ENCODE data around the gene GABRB2.
"Not testable (repeated sequence)": the region's sequence is repeated elsewhere in the genome, so short reads cannot be mapped to it uniquely, and the experiment has no call there.

Gene GABRB2

GRCh38 chr5:161546470-161547301, at the start of gene GABRB2:
Gene GABRB2 (minus strand): TSS chr5:161546725. CDS start chr5:161546643, 82 bp downstream.
- no peak for DNase-seq (ENCODE audit: low read depth)

GRCh38 chr5:161585798-161586197, 39.3 kb upstream of the GABRB2 start:
- no peak for DNase-seq (ENCODE audit: low read depth)

GRCh38 chr5:161580621-161581020, 34.1 kb upstream of the GABRB2 start:
- no peak for DNase-seq (ENCODE audit: low read depth)

GRCh38 chr5:161572914-161573313, 26.4 kb upstream of the GABRB2 start:
- no peak for DNase-seq (ENCODE audit: low read depth)

GRCh38 chr5:161566081-161566480, 19.6 kb upstream of the GABRB2 start:
- DNase-seq (ENCODE audit: low read depth): no peak

GRCh38 chr5:161562446-161562845, 15.9 kb upstream of the GABRB2 start:
- no peak for DNase-seq (ENCODE audit: low read depth)

- no peak for DNase-seq (ENCODE audit: low read depth)
Measured at GRCh38 chr5:161549106-161549505, 2.6 kb upstream of the GABRB2 start.

GRCh38 chr5:161548487-161549094, 2.1 kb upstream of the GABRB2 start:
- DNase-seq (ENCODE audit: low read depth): no peak

GRCh38 chr5:161547738-161548486, 1.4 kb upstream of the GABRB2 start:
- no peak for DNase-seq (ENCODE audit: low read depth)

- DNase-seq (ENCODE audit: low read depth): no peak
Measured at GRCh38 chr5:161547406-161547737, 847 bp upstream of the GABRB2 start.

- no peak for DNase-seq (ENCODE audit: low read depth)
Measured at GRCh38 chr5:161546095-161546469, 443 bp downstream of the GABRB2 start.

GRCh38 chr5:161545344-161546094, 1.0 kb downstream of the GABRB2 start:
- DNase-seq (ENCODE audit: low read depth): no peak

GRCh38 chr5:161544350-161544765, 2.2 kb downstream of the GABRB2 start:
- no peak for DNase-seq (ENCODE audit: low read depth)

- no peak for DNase-seq (ENCODE audit: low read depth)
Measured at GRCh38 chr5:161539016-161539415, 7.5 kb downstream of the GABRB2 start.

- no peak for DNase-seq (ENCODE audit: low read depth)
Measured at GRCh38 chr5:161535762-161536161, 10.8 kb downstream of the GABRB2 start.

- no peak for DNase-seq (ENCODE audit: low read depth)
Measured at GRCh38 chr5:161530700-161531099, 15.8 kb downstream of the GABRB2 start.

- DNase-seq (ENCODE audit: low read depth): no peak
Measured at GRCh38 chr5:161513942-161514341, 32.6 kb downstream of the GABRB2 start.

GRCh38 chr5:161507591-161507990, 38.9 kb downstream of the GABRB2 start:
- no peak for DNase-seq (ENCODE audit: low read depth)

- DNase-seq (ENCODE audit: low read depth): not testable (repeated sequence)
Measured at GRCh38 chr5:161505160-161505559, 41.4 kb downstream of the GABRB2 start.

GRCh38 chr5:161498531-161498930, 48.0 kb downstream of the GABRB2 start:
- DNase-seq (ENCODE audit: low read depth): no peak

- no peak for DNase-seq (ENCODE audit: low read depth)
Measured at GRCh38 chr5:161483721-161484120, 62.8 kb downstream of the GABRB2 start.

- no peak for DNase-seq (ENCODE audit: low read depth)
Measured at GRCh38 chr5:161481922-161482321, 64.6 kb downstream of the GABRB2 start.
